Vagina (tissue), 2 donors: ENCODE results near the gene RANBP3.

Source experiments
- CTCF ChIP-seq, 3 experiments: fragments of 450-650 bp in 2 of 3; fragments of 200-600 bp in 1 of 3; sonication (generic) in 1 of 3; IDR thresholded peaks; one replicate each; pipeline ENCODE4 v1.5.1; 2017 to 2019; ENCODE audit warnings: antibody characterized with exemption in 3 of 3, mild to moderate bottlenecking in 2 of 3, moderate library complexity in 2 of 3
- POLR2AphosphoS5 ChIP-seq, 2 donors: sonication (generic); formaldehyde crosslinking; IDR thresholded peaks; one replicate each; pipeline ENCODE4 v1.9.0; 2017; ENCODE audit warnings: antibody characterized with exemption in 2 of 2, mild to moderate bottlenecking in 2 of 2, low read depth in 1 of 2; ENCODE audit not compliant: insufficient read depth in 1 of 2

- TF ChIP-seq CTCF (IDR thresholded peaks at IDR 0.05) (no peak), POLR2AphosphoS5 (IDR thresholded peaks at IDR 0.05; ENCODE audit: insufficient read depth in 1 of 2, low read depth in 1 of 2) (no peak)
These were observed 37.4 kb downstream of the RANBP3 start for GRCh38 chr19:5940260-5941208.
